Endothelial cell of umbilical vein (primary cell): Measurements from ENCODE around the gene SEC14L1. TPM values are rescaled to one million over a fixed set of nuclear protein-coding genes. Genes with fewer than 3 reads are reported as not detected.

ENCODE experiments used
- BruUV-seq: library from RNA; stranded (reverse); fragments of 400-500 nt; replicated peaks from 2 replicates; lab custom pipeline; 2021; lab: Mats Ljungman, UMichigan
- CTCF ChIA-PET: fragments of 300-600, 350-600 bp; sonication (Branson Sonifier 250); formaldehyde crosslinking; loops from one replicate; lab custom pipeline; 2021; ENCODE audit warnings: antibody characterized with exemption, inconsistent platforms; lab: Charles Lee
- POLR2A ChIA-PET: fragments of 300-600, 350-600 bp; sonication (Branson Sonifier 250); formaldehyde crosslinking; loops from one replicate; lab custom pipeline; 2021; ENCODE audit warnings: antibody characterized with exemption, inconsistent platforms; lab: Charles Lee
- DNase-seq: peaks from one replicate; pipeline ENCODE4 v3.0.0-alpha.2; 2011; ENCODE audit warnings: low read depth, low spot score
- FAIRE-seq: peaks from 2 replicates; lab custom pipeline; 2011; peaks lifted over from hg19 to GRCh38; lab: Jason Lieb, UNC
- H2AFZ ChIP-seq: 2 replicates; pipeline ENCODE4 v1.6.0; 2012; ENCODE audit warnings: low read depth, low read length, control low read depth, inconsistent platforms
- H3K27ac ChIP-seq: 2 replicates; pipeline ENCODE4 v1.5.1; 2011; ENCODE audit warnings: low read depth, mild to moderate bottlenecking, control low read depth, low read length, moderate library complexity; ENCODE audit not compliant: insufficient read depth
- H3K27me3 ChIP-seq, 2 experiments: 2 replicates each; pipeline versions ENCODE4 v1.6.0 to v1.6.1; 2011; ENCODE audit warnings: low read length in 2 of 2, mixed read lengths in 1 of 2; ENCODE audit not compliant: control insufficient read depth in 2 of 2, insufficient read depth in 2 of 2
- H3K36me3 ChIP-seq, 2 experiments: 2 replicates in 1 of 2; 3 replicates in 1 of 2; pipeline ENCODE4 v1.5.1; 2011; ENCODE audit warnings: low read length in 2 of 2, mild to moderate bottlenecking in 1 of 2, moderate library complexity in 1 of 2; ENCODE audit not compliant: control insufficient read depth in 2 of 2, insufficient read depth in 2 of 2; ENCODE audit errors: extremely low read depth in 1 of 2
- H3K4me1 ChIP-seq: 3 replicates; pipeline ENCODE4 v1.5.1; 2011; ENCODE audit warnings: mild to moderate bottlenecking, low read length; ENCODE audit not compliant: control insufficient read depth, insufficient read depth; ENCODE audit errors: extremely low read depth
- H3K4me2 ChIP-seq: 2 replicates; pipeline ENCODE4 v1.6.1; 2011; ENCODE audit warnings: low read length, control low read depth, mixed read lengths; ENCODE audit not compliant: insufficient read depth
- H3K4me3 ChIP-seq, 3 experiments: fragments of 200-600 bp in 1 of 3; sonication (generic), shearing (Covaris generic) in 1 of 3; replicated peaks in 1 of 3; 2 replicates each; pipeline ENCODE4 v1.5.1; 2011 to 2016; ENCODE audit warnings: control low read depth in 3 of 3, low read length in 3 of 3, mild to moderate bottlenecking in 2 of 3, inconsistent platforms in 1 of 3, low read depth in 1 of 3, moderate library complexity in 1 of 3; ENCODE audit not compliant: insufficient read depth in 1 of 3
- H3K79me2 ChIP-seq: 2 replicates; pipeline ENCODE4 v1.6.0; 2012; ENCODE audit warnings: low read length, inconsistent platforms; ENCODE audit not compliant: control insufficient read depth, insufficient read depth
- H3K9ac ChIP-seq: replicated peaks from 2 replicates; pipeline ENCODE3; 2011; ENCODE audit warnings: low read length, control low read depth; ENCODE audit not compliant: insufficient read depth; ENCODE audit errors: extremely low read depth
- H3K9me1 ChIP-seq: replicated peaks from 3 replicates; pipeline ENCODE4 v1.6.0; 2011; ENCODE audit warnings: mild to moderate bottlenecking, low read length; ENCODE audit not compliant: control insufficient read depth, insufficient read depth; ENCODE audit errors: extremely low read depth
- H3K9me3 ChIP-seq: replicated peaks from 2 replicates; pipeline ENCODE4 v1.5.1; 2012; ENCODE audit warnings: low read length, inconsistent platforms; ENCODE audit not compliant: control insufficient read depth, insufficient read depth
- H4K20me1 ChIP-seq: replicated peaks from 2 replicates; pipeline ENCODE3; 2011; ENCODE audit warnings: mild to moderate bottlenecking, low read length; ENCODE audit not compliant: control insufficient read depth, insufficient read depth; ENCODE audit errors: extremely low read depth
- FOS ChIP-seq: IDR thresholded peaks from 2 replicates; pipeline ENCODE4 v1.6.1; 2011; ENCODE audit warnings: mild to moderate bottlenecking, low read length, moderate library complexity, borderline replicate concordance; ENCODE audit not compliant: insufficient read depth
- GATA2 ChIP-seq: IDR thresholded peaks from 2 replicates; pipeline ENCODE4 v1.7.0; 2011; ENCODE audit warnings: low read depth, mild to moderate bottlenecking, moderate library complexity, mixed read lengths, low read length; ENCODE audit not compliant: insufficient read length, insufficient read depth
- JUN ChIP-seq: IDR thresholded peaks from 2 replicates; pipeline ENCODE4 v1.6.1; 2011; ENCODE audit warnings: borderline replicate concordance, low read depth; ENCODE audit not compliant: insufficient read length, insufficient read depth
- dilution Hi-C: fragments of 300-500 bp; cut with MboI; formaldehyde crosslinking; loops from one replicate; pipeline ENCODE4 v1.15.0; 2019; ENCODE audit warnings: low sequenced_read_pairs; ENCODE audit not compliant: extremely low pct_ligation_motif_present
- intact Hi-C: fragments of 100-400 bp; cut with micrococcal nuclease; formaldehyde crosslinking; loops from one replicate; pipeline ENCODE4 v1.10.0; 2022
- polyA plus RNA-seq, 4 experiments: library from polyadenylated mRNA; depleted of rRNA in 3 of 4; stranded (reverse) in 3 of 4; unstranded in 1 of 4; fragments of >200 nt; gene quantifications; 2 replicates each; pipeline versions ENCODE4 v1.2.1 to v1.2.3, GENCODE V29; 2011 to 2012; ENCODE audit warnings: missing spikeins in 1 of 4
- total RNA-seq: library from RNA; stranded (reverse); gene quantifications from 2 replicates; pipeline ENCODE4 v1.2.3, GENCODE V29; 2021
- TF ChIP-seq, protein P1 (sequence below), 2 donors: IDR thresholded peaks; 1 replicate in 1 of 2; 2 replicates in 1 of 2; pipeline ENCODE4 v1.5.1; 2011; ENCODE audit warnings: low read length in 2 of 2, mild to moderate bottlenecking in 2 of 2, moderate library complexity in 2 of 2, control low read depth in 1 of 2, inconsistent platforms in 1 of 2, low read depth in 1 of 2; ENCODE audit not compliant: insufficient read depth in 1 of 2; ENCODE audit errors: extremely low read depth in 1 of 2

Gene SEC14L1
- total and polyA plus RNA-seq, 2 donors (not counting 3 experiments of a cell fraction or from before 2014, with no cell fraction given) = 215 to 631 TPM

DNA sequence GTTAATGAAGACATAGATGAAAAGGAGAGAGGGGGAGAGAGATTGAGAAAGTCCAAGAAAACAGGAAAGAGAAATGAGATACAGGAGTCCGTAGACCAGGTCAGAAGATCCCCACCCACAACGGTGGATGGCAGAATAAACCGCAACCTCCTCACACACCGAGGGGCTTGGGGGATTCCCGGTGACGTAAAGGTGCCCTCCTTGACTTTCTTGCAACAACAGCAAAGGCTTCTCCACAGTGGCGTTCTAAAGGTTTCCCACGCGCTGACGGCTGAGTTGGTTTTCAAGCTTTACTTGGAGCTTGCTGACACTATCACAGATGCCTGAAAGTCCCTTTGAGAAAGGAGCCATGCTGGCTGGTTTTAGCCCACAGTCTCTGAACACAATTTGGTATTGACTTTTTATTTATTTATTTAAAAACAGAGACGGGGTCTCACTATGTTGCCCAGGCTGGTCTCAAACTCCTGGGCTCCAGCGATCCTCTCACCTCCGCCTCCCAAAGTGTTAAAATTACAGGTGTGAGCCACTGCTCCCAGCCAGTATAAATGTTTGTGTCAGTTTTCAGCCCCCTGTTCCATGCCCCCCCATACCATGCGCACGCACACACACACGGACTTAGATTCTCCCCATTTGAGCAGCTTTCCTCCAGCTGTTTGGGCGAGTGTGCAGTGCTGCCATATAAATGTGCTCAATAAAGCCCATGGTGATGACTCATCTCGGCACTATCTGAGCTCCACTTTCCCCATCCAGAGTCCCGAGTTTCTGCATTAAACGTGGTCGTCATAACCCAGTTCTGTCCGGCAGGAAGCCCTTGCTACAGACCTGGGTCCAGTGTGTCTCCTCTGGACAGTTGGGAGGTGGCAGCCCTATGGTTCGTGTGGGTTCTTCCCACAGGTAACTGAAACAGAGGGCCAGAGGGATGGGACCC lies 33.0 kb upstream of the SEC14L1 start:
- dilution Hi-C loops = no loop called here
- CTCF ChIA-PET = interaction anchor here (0.9 to 2.5 kb wide), 2 partner anchors 14 to 19 kb away, joined by 4 to 9 read pairs; no protein-coding TSS in a partner anchor
- Histone ChIP-seq H3K9me3 (no peaks in the 10 kb centered on the region), H3K36me3 (no peaks in the 10 kb centered on the region), H3K9ac (no peak overlapping the region), H3K79me2 (no peaks in the 10 kb centered on the region), H3K4me2 (no peak overlapping the region), H3K9me1 (no peaks in the 10 kb centered on the region), H4K20me1 (no peaks in the 10 kb centered on the region), H3K27me3 (no peaks in the 10 kb centered on the region), H3K27ac (peak overlapping the region; percentile 99), H2AFZ (no peak overlapping the region), H3K4me1 (peaks cover 43% of the 10 kb centered on the region), H3K4me3 (no peak overlapping the region)
- TF ChIP-seq JUN (peak; percentile 45), FOS (peak; percentile 63), GATA2 (no peak)
- TF ChIP-seq, protein P1, sequence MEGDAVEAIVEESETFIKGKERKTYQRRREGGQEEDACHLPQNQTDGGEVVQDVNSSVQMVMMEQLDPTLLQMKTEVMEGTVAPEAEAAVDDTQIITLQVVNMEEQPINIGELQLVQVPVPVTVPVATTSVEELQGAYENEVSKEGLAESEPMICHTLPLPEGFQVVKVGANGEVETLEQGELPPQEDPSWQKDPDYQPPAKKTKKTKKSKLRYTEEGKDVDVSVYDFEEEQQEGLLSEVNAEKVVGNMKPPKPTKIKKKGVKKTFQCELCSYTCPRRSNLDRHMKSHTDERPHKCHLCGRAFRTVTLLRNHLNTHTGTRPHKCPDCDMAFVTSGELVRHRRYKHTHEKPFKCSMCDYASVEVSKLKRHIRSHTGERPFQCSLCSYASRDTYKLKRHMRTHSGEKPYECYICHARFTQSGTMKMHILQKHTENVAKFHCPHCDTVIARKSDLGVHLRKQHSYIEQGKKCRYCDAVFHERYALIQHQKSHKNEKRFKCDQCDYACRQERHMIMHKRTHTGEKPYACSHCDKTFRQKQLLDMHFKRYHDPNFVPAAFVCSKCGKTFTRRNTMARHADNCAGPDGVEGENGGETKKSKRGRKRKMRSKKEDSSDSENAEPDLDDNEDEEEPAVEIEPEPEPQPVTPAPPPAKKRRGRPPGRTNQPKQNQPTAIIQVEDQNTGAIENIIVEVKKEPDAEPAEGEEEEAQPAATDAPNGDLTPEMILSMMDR (IDR thresholded peaks at IDR 0.05; ENCODE audit: extremely low read depth in 1 of 2, insufficient read depth in 1 of 2, low read depth in 1 of 2, low read length in 2 of 2) = no peak
- POLR2A ChIA-PET = interaction anchor here (3.0 kb wide), 1 partner anchor 17 kb away, joined by 30 read pairs; no protein-coding TSS in a partner anchor
- DNase-seq = no peak
- no TSS peak for BruUV-seq
- no peak for FAIRE-seq
- intact Hi-C loops = loop anchor here (1.0 kb wide), 1 partner anchor 10 kb away; no protein-coding TSS in a partner anchor
